Omental fat pad (tissue), 4 donors: ENCODE results near the gene FBN2. TPM values are rescaled to one million over a fixed set of nuclear protein-coding genes. Genes with fewer than 3 reads are reported as not detected.
"Not testable (repeated sequence)": the region's sequence is repeated elsewhere in the genome, so short reads cannot be mapped to it uniquely, and the experiment has no call there.

Experiments
- ATAC-seq: fragments of 150-250 bp; one replicate; pipeline ENCODE4 v1.9.1; 2016; ENCODE audit warnings: mild to moderate bottlenecking, moderate library complexity; ENCODE audit not compliant: low FRiP score
- DNase-seq: peaks from one replicate; pipeline ENCODE4 v3.0.0-alpha.2; 2019; ENCODE audit warnings: low spot score
- total RNA-seq, 4 donors: library from RNA; depleted of rRNA; stranded (reverse); fragments of >200 nt; gene quantifications; one replicate each; pipeline ENCODE4 v1.1.0, GENCODE V29; 2016
- TF ChIP-seq, protein P1 (sequence below), 3 donors: fragments of 450-650 bp; IDR thresholded peaks; one replicate each; pipeline ENCODE4 v1.5.1; 2016 to 2017; ENCODE audit warnings: antibody characterized with exemption in 3 of 3, mild to moderate bottlenecking in 3 of 3, moderate library complexity in 2 of 3

FBN2 gene
- total RNA-seq, 4 donors from 2014 or later = 0.56 to 3.2 (median 0.79) TPM

DNA sequence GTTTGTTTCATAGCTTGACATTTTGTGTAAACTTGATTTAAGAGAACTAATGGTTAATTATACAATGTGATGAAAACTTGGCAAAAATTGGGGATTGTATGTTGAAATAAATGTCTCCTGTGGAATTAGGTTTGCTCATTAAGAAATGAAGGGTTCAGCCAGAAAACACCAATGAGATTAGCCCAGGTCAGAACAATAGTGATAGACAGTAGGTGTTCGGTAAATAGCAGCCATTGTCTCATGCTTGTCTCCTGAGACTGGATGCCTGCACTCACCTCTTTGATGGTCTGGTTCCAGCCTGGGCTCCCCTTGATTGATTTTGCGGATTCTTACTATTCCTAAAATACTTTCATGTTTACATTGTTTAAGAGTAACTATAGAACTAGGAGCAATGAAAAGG lies 135.5 kb downstream of the FBN2 start:
- ATAC-seq (no peak), DNase-seq (no peak)
- TF ChIP-seq, protein P1, sequence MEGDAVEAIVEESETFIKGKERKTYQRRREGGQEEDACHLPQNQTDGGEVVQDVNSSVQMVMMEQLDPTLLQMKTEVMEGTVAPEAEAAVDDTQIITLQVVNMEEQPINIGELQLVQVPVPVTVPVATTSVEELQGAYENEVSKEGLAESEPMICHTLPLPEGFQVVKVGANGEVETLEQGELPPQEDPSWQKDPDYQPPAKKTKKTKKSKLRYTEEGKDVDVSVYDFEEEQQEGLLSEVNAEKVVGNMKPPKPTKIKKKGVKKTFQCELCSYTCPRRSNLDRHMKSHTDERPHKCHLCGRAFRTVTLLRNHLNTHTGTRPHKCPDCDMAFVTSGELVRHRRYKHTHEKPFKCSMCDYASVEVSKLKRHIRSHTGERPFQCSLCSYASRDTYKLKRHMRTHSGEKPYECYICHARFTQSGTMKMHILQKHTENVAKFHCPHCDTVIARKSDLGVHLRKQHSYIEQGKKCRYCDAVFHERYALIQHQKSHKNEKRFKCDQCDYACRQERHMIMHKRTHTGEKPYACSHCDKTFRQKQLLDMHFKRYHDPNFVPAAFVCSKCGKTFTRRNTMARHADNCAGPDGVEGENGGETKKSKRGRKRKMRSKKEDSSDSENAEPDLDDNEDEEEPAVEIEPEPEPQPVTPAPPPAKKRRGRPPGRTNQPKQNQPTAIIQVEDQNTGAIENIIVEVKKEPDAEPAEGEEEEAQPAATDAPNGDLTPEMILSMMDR (IDR thresholded peaks at IDR 0.05) = no peak

- not testable (repeated sequence) for DNase-seq, ATAC-seq
These were observed 137.3 kb downstream of the FBN2 start for GRCh38 chr5:128400766-128401165.

- DNase-seq (no peak), ATAC-seq (no peak)
- TF ChIP-seq, protein P1 (IDR thresholded peaks at IDR 0.05) = no peak
These were observed 138.9 kb downstream of the FBN2 start for GRCh38 chr5:128399111-128399510.

GRCh38 chr5:128397876-128398275 lies 140.2 kb downstream of the FBN2 start:
- ATAC-seq (no peak), DNase-seq (no peak)
- TF ChIP-seq, protein P1 (IDR thresholded peaks at IDR 0.05) = no peak

DNA sequence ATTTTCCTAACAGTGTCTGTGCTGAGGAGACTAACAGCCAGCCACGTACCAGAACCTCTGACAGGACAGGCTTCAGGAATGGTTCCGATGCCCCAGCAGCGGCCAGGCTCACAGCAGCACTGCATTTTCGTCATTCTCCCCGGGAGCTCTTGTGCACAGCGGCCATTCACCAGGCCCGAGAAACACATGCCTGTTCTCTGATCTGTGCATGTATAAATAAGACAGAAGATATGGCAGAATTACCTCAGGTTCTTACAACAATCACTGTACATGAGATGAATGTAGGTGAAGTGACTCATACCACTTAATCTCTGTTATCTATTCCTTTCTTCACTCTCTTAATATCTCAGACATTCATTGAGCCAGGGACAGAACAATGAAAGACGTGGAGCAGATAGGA lies 143.0 kb downstream of the FBN2 start:
- no peak for DNase-seq

GRCh38 chr5:128384068-128384467 lies 154.0 kb downstream of the FBN2 start:
- TF ChIP-seq, protein P1 (IDR thresholded peaks at IDR 0.05) = no peak
- no peak for DNase-seq
- no peak for ATAC-seq

More for the DNA sequence above, 143.0 kb downstream of the FBN2 start:
- TF ChIP-seq, protein P1 (IDR thresholded peaks at IDR 0.05) = no peak
- no peak for ATAC-seq

- TF ChIP-seq, protein P1 (IDR thresholded peaks at IDR 0.05) = no peak
- DNase-seq = no peak
- ATAC-seq = no peak
These were observed 157.7 kb downstream of the FBN2 start for GRCh38 chr5:128380337-128380736.

- no peak for ATAC-seq
These were observed 159.4 kb downstream of the FBN2 start for GRCh38 chr5:128378632-128379031.

More at GRCh38 chr5:128378632-128379031, 159.4 kb downstream of the FBN2 start:
- DNase-seq = no peak
- TF ChIP-seq, protein P1 (IDR thresholded peaks at IDR 0.05) = no peak
